CD4-positive, alpha-beta T cell treated with Interleukin-10 for 1 hour (primary cell): ENCODE results near the gene ZNF462.

Experiments
- DNase-seq: peaks from one replicate; pipeline ENCODE4 v3.0.0-alpha.2; 2020

ZNF462 gene

DNA sequence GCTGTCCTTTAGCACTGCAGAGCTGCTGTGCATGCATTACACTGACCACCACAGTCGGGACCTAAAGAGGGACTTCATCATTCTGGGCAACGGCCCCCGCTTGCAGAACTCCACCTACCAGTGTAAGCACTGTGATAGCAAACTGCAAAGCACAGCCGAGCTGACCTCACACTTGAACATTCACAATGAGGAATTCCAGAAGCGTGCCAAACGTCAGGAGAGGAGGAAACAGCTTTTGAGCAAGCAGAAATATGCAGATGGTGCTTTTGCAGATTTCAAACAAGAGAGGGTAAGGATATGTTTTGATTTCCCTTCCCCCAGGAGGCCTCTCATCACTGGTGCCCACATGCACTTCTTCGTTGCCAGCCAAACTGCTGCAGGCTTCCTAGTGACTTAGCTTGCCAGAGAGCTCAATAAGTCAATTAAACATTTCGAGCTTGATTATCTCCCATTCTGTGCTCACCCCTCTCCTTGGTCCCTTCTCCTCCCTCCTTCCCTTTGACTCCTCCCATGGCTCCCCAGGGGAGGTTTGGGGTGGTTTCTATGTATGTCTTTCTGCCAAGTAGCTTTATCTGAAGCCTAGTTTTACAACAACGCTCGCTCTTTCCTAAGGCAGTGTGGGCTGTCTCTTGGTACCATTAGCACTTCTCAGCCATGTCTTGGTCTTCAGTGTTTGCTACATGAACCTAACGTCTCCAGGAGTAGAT lies 66.7 kb downstream of the ZNF462 start:
- no peak for DNase-seq

DNA sequence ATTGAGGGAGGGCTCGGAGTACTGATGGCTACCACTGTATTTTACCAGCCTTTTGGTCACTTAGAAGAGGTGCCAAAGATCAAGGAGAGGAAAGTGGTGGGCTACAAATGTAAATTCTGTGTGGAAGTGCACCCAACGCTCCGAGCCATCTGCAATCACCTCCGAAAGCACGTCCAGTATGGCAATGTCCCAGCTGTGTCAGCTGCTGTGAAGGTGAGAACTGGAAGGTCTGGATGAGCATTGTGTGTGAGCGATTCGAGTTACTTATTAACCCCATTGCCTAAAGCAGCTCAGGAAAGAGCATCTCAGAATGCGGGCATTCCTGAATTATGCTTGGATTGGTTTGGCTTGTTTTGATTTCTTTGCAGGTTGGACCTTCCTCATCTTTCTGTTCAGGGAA lies 67.5 kb downstream of the ZNF462 start:
- DNase-seq: no peak

DNA sequence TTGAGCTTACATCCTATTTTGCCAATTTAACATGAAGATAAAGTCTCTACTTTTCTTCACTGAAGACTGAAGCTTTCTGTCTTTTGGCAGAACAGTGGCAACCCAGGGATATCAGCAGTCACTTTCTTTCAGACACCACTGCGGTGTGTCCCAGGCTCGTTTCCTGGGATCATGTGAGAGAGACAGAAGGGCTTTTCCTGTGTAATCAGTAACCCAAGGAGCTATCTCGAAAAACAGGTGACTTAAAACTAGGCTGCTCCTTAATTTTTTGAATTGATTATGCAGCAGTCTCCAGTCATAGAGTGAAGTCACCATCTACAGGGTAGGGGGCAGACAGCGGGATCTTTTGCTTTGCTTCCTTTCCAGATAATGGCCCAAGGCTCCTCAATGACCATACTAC lies 68.5 kb downstream of the ZNF462 start:
- no peak for DNase-seq

DNA sequence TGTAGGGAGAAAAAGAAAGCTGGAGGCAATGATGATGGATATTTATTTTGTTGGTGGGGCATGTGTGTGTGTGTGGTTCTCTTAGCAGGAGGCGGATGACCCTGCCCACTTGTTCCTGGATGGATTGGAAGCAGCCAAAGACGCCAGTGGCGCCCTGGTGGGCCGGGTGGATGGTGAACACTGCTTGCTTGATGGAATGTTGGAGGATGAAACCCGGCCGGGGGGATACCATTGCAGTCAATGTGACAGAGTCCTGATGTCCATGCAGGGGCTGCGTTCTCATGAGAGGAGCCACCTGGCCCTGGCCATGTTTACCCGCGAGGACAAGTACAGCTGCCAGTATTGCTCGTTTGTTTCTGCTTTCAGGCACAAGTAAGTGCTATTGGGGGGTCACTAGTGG lies 69.2 kb downstream of the ZNF462 start:
- no peak for DNase-seq

DNA sequence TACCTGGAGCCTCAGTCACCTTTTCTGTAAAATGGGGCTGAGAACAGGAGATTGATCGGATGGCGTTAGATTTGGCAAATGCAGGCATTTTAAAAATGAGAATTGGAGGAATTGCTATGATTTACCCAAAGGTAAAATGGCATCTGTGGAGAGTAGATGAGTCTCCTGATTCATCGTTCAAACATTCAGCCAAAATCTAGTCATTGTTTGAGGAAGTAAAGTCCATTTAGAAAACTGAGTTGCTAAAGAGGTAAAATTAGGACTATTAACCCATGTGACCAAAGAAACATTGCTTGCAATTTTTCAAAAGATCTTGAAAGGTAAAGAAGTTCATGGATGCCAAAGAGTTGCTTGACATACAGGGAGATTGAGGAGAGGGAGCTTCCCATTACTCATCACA lies 69.7 kb downstream of the ZNF462 start:
- DNase-seq: no peak

DNA sequence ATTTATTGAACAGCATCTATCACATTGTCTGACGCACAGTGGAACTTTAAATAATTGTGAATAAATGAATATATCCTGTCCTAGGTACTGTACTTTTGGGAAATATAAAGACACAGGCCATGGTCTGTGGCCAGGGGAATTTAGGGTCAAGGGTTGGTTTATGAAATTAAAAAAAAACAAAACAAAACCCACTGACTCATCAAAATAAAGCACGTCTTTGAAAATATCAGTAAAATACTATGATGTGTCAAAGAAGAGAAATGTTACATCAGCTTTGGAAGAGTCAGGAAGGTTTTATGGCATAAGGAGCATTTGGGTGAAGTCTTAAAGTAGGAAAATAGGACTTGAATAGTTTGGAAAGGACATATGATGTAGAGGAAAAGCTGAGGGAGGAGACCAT lies 70.5 kb downstream of the ZNF462 start:
- no peak for DNase-seq

DNA sequence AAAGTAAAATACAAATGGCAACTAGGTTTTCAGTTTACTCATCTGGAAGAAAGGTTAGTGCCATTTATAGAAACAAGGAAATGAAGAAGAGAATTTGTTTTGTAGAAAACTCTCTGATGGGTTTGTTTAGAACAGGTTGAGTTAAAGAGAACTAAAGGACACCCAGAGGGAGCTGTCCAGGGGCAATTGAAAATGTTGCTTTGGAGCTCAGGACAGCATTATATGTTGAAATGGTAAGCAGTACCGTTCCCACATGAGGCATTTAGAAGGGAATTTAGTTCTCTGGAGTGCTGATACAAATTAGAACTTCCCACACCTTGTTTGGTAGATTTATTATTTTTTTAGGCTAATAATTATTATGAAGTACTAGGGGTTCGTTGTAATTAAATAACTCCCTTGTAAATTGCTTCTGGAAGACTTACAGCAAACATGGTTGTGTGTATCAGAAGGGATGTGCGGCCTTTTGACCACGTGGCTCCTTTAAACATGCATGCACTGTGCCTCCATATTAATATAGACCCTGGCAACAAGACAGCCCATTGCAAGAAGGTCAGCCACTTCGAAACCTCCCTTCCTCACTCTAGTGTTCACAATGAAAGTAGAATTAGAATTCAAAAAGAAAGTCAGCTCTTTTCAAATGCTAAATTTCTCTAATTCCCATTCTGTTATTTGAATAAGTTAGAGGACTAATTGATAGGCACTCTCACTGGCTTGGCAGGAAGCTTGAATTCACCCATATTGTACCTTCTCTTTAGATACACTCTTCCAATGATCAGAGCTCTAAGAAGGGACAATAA lies 71.7 kb downstream of the ZNF462 start:
- DNase-seq: no peak

DNA sequence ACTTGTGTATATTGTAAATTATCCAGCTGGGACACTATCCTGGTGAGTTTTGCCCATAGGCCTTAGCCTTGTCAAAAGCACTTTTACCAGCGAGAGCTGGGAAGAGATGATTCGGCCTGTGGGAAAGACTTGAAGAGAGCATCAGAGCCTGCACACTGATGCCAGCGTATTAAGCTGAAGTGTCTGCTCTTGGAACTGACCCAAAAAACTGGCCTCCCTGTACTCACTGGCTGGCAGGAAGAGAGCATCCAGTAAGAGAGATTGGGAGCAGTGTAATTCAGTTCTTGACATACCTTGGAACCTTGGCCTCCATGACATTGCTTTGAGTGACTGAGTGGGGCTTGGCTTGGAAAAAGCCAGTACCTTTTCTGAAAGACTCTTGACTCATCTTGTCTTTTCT lies 73.7 kb downstream of the ZNF462 start:
- DNase-seq: no peak

DNA sequence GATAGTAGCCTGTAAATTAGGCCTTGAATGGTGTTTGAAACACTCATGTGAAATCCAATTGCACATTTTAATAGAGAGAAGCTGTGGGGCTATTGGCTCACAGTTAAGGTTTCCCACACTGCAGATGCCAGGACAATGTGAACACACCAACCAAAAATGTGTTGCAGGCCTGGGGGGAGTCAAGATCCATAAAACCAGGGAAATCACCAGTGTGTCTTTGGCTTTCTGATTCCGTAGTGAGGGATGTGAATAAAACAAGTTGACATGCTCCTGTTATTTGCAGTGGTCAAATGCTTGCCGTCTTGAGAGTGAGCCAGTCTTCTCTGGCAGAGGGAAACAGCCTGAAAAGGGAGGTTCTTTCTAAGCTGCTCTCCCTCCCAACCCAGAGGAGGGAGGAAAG lies 79.0 kb downstream of the ZNF462 start:
- no peak for DNase-seq

DNA sequence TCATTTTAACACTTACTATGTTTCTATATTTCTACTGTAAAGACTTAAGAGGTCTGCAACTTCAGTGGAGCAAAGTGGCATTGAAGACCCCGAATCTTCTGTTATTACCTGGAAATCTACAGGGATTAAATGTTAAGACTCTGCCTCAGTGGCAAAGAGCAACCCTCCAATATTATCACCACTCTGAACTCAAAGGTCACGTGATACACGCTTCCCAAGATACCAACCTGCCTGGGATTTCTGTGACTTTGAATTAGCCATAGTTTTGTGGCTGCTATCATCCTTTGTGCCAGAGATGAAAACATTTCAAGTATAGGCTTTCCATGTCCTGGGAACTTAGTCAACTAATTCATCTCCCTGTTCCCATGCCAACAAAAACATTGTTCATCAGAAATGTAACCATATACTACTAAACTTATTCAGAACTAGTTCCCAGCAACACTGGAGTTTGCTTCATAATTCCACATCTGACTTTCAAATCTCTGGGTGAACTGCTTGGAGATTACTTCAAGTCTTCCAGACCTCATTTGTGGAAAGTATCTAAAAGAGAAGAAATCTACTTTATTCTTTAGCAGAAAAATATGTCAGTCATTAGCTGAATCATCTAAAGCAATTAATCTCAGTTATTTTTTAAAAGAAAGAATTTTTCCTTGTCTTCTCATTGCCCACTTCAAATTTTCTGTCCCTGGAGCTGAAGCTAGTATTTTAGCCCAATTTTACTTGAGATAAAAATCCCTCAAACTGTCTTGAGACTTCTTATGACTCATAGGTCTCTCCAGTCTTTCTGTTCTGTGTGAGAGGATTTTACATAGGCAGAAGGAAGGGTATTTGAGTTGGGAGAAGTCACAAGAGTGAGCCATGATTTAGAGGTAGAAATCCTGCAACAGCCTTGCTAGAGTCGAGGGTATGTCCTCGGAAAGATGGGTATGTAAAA lies 83.0 kb downstream of the ZNF462 start:
- DNase-seq: no peak

DNA sequence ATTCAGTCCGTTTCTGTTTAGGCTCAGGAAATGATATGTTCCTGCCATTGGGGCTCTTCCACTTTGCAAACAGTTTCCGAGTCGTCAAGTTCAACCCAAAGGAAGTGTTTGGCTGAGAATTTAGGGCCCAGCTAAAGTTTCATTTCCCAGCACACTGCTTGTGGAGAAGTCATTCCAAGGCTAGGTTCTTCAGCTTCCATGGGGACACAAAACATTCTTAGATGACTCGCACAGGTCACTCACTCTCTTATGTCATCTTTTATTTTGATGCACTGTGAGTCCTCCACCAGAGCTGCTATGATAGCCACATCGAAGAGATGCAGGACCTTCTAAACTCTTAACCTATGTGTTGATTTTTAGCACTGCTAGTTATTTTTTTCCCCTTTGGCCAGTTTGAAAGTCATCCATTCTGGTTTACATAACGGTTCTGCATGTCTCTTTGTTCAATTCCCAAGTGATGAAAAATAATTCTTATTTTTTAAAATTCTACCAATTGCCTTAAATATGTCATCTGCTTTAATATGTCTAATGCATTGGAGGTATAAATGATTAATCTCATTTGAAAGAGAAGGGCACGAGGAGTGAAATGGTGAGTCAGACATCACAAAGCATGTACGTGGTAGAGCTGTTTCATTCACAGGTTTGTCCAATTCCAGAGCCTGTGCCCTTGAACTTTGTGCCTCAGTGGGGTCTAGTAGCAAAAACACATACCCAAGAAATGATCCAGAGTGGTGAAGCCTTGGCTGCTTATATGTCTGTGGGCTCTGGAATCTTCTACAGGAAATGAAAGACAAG lies 84.3 kb downstream of the ZNF462 start:
- no peak for DNase-seq

DNA sequence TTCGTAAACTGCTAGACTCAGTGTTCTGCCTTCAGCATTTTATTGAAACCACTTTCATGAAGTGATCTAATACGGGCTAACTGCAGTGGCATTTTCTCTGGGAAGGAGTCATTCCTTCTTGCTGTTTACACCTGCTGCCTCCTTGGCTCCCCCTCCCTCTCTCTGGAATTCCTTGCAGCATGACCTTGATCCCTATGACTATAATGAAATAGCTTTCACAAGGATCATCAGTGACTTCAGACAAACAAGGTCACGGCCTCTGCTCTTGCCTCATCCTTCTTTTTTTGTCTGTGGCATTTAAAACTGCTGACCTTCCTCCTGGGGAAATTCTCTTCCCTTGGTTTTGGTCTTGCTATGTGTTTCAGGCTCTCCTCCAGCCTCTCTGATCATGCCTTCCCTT lies 90.2 kb downstream of the ZNF462 start:
- DNase-seq: no peak

DNA sequence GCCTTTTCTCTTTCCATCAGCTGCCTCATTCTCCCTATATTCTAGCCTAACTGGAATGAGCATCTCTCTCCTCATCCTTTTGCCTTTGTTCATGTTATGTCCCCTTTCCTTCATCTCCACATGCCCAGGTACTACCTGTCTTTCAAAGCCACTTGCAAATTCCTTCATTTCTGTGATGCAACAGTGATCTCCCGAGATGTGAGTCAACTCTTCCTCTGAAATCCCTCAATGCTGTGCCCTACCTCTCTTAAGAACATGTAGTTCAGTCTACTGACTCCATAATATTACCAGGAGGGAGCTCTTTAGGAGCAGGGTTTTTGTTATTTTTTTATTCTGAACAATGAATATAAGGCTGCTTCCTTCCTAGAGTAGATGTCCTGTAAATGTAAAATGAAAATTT lies 91.6 kb downstream of the ZNF462 start:
- no peak for DNase-seq

DNA sequence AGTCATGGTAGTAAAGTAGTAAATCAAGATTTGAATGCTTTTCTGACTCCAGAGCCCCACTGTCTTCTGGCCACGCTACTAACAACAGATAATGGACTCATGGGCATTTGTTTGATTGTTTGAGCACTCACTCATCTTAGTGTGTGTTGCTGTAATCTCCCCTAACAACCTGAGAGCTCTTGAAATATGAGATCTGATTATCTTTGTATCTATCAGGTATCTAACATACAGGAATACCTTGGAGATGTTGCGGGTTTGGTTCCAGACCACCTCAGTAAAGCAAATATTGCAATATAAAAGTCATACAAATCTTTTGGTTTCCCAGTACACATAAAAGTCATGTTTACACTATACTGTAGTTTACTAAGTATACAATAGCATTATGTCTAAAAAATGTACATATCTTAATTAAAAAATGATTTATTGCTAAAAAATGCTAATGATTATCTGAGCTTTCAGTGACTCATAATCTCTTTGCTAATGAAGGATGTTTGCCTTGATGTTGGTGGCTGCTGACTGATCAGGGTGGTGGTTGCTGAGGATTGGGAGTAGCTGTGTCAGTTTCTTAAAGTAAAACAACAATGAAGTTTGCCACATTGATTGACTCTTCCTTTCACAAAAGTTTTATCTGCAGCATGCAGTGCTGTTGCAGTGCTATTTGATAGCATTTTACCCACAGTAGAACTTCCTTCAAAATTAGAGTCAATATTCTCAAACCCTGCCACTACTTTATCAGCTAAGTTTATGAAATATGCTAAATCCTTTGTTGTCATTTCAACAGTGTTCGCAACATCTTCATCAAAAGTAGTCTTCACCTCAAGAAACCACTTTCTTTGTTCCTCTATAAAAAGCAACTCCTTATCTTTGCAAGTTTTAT lies 92.2 kb downstream of the ZNF462 start:
- DNase-seq: no peak

DNA sequence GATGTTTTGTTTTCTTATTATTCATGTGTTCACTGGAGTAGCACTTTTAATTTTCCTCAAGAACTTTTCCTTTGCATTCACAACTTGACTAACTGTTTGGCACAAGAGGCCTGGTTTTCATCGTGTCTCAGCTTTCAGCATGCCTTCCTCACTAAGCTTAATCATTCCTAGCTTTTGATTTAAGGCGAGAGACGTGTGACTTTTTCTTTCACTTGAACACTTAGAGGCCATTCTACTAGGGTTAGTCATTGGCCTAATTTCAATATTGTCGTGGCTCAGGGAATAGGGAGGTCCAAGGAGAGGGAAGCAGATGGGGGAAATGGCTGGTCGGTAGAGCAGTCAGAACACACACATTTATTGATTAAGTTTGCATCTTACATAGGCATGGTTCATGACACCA lies 94.0 kb downstream of the ZNF462 start:
- DNase-seq: no peak

DNA sequence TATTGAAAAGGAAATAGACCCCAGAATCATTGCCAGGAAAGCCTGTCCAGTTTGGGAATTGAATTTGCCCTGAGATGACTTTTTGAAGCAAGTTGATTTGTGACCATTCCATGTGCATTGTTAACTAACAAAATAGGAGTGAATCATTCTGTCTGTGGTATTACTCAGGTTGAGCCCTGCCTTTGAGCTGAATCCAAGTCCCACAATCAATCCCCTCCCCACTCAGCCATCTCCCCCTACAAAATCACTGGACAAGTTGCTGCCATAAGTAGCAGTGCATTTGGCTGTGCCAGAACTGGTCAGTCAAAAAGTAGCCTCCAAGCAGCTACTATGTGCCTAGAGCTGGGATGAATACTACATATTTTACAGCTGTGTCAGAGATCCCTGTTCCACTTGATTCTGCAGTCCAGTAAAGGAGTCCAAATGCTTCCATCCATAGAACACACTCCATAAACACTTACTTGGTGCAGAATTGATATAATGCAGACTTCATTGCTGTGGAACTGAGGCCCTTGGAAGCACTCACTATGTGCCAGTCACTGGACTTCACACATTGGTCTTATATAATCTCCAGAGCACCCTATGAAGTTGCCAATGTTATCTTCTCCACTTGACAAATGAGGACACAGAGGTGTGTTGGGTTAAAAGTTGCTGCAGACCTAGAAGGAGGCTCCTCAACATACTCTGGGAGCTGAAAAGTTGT lies 96.1 kb downstream of the ZNF462 start:
- DNase-seq: no peak

DNA sequence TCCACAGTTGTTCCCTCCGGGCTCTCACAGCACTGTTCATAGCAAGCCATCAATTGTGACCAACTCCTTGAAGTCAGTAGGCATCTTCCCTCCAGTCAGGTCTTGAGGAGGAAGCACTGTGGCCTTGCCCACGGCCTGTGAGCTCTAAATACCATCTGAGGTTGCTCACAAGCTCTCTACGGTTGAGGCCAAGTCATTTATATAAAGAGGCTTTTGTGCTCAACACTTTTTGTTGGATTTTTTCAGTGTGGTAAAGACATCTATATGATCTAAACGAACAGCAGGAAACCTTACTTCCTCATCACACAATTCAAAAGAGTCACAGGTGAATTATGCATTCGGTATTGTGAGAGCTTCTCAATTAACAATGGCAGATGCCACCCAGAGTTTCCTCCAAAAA lies 97.3 kb downstream of the ZNF462 start:
- DNase-seq: no peak

DNA sequence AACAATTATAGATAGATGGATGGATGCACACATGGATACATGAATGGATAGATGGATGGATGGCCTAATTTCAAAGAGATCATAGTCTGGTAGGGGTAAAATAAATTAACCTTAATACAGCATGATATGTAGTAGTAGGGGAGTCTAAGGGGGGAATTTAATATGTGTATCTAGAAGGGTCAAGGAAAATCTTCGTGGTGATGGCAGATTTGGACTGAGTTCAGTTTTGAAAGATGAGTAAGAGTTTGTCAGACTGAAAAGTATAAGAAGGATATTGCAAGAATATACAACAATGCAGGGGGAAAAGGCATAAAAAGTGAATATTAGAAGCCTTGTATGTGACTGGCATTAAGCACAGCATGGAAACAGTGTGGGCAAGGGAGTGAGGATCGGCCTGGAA lies 98.7 kb downstream of the ZNF462 start:
- no peak for DNase-seq

DNA sequence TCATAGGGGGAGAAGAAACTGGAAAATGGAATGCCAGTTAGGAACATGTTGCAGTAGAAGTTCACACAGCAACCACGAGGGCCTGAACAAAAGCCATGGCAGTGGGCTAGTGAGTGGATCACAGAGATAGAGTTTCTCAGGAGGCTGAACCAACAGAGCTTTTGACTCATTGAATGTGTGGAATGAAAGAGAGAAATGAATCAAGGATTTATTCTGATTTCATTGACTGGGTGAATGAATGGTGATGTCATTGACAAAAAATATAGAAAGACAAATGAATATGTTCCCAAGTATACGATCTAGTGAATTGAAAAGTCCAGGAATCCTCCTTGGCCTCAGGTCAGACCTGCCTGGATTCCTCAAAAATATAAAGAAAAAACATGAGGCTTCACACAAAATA lies 99.2 kb downstream of the ZNF462 start:
- DNase-seq: no peak

DNA sequence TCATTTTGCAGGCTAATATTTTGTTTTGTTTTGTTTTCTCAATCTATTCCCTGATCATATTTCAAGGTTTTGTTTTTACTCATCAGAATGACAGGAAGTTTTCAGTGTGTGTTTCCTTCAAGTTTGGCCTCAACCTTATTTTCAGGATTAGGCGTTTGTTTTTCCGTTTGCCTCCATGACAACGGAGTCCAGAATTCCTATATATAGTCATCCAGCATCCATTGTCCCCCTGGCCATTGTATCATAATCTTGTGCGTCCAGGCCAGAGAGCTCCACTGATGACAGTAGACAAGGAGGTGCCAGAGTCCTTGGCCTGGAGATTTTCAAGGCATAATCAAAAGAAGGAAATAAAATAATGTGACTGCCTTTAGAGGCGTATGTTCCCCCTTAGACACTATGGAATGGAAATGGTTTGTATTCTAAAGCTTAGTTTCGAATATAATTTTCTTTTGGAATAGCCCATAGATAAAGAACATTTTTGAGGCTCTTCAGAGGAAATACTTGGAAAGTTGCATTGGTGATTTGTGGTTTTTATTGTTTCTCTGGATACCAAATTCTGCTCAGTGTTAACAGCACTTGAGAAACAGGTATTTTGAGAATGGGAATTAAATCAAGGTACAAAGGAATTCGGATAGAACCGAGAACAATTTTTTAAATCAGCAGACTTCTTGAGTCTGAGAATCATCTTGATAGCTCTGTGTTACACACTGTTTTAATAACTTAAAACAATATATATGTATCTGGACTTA lies 99.8 kb downstream of the ZNF462 start:
- no peak for DNase-seq
